Activated CD4-positive, alpha-beta T cell treated with anti-CD3 and anti-CD28 coated beads for 48 hours (primary cell): ENCODE data around the gene PLEKHA1.

Experiments
- DNase-seq: peaks from one replicate; pipeline ENCODE4 v3.0.0-alpha.2; 2020

Gene PLEKHA1

GRCh38 chr10:122463466-122464249, 89.2 kb downstream of the PLEKHA1 start:
- no peak for DNase-seq

DNA sequence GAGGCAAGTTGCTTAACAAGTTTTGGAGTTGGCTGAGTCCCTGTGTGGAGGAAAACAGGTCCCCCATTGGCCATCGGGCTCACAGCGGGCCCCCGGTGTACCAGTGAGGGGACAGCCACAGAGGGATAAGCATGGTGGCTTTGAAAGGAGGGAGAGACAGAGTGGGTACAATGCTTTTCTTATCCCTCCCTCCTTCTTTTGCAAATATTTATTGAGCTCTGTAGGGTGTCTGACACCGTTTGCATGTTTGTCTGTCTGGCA, 89.7 kb downstream of the PLEKHA1 start:
- no peak for DNase-seq

- no peak for DNase-seq
Measured at GRCh38 chr10:122464586-122464985, 90.1 kb downstream of the PLEKHA1 start.

DNA sequence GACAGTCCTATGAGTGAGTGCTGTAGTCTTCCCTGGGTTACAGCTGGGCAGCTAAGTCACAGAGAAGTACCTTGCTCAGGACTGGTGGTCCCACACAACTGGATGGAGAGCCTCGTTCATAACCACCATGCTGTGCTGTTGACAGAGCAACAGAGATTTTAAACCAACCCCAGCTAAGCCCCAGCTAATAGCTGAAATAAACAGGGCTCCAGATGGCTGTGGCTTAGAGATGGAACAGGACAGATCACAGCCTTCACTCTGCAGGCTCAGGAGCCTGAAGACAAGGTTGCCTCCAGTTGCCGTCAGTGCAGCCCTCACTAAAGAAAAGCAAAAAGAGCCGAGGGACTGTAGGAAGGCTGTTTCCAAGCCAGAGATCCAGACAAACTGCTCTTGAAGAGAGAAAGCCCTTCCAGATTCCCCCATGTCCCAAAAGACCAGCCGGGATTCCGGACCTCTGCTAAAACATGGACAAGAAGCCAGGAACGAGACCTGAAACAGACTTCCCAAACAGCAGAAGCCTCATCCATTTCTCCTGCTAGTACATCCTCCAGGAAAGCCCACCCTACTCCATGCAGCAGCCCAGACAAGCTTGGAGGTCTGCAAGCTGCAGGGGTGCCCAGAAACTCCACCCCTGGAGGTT, 91.0 kb downstream of the PLEKHA1 start:
- DNase-seq: no peak

- no peak for DNase-seq
Measured at GRCh38 chr10:122466951-122467381, 92.5 kb downstream of the PLEKHA1 start.

DNA sequence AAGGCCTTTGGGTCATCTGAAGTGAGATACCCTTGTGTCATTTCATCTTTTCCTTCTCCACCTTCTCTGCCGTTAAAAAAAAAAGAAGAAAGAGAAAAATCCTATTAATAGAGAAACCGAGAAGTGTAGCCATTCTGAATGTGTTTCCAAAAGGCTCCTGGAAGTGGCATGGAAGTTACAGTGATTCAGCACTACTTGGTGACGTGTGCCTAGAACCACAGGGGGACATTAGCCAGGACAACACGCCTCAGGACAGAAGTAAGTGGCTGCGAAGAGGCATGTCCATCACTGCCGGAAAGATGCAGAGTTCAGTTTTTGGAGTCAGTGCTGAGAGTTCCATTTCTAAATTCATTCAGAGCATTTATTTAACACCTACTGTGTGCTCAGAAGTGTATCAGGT, 93.2 kb downstream of the PLEKHA1 start:
- no peak for DNase-seq

DNA sequence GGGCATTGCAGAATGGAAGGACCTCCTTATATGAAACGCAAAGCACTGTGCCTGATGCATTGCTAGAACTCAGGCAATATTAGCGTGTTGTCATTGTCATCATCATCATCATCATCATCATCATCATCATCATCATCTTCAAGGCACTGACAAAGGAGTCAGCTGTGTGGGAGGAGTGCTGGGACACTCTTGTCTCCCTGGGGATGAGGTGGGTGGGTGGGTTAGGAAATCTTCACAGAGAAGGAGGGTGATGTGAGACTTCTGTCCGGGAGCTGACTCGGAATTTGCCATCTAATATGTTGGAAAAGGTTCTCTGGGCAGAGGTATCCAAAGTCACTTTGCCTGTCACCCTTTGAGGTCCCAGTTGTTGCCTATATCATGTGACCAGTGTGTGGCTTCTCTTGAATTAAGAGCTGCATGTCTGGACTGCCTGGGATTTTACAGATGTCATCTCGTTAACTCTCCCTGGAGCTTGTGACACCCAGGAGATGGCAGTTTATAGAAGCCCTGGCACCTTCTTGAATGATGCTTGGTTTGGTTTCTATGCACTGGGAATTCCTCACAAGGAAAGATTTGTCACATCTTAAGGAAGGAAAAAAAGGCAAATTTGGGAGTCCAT, 93.9 kb downstream of the PLEKHA1 start:
- no peak for DNase-seq

GRCh38 chr10:122468926-122469781, 94.6 kb downstream of the PLEKHA1 start:
- no peak for DNase-seq

- DNase-seq: no peak
Measured at GRCh38 chr10:122469848-122470247, 95.3 kb downstream of the PLEKHA1 start.

DNA sequence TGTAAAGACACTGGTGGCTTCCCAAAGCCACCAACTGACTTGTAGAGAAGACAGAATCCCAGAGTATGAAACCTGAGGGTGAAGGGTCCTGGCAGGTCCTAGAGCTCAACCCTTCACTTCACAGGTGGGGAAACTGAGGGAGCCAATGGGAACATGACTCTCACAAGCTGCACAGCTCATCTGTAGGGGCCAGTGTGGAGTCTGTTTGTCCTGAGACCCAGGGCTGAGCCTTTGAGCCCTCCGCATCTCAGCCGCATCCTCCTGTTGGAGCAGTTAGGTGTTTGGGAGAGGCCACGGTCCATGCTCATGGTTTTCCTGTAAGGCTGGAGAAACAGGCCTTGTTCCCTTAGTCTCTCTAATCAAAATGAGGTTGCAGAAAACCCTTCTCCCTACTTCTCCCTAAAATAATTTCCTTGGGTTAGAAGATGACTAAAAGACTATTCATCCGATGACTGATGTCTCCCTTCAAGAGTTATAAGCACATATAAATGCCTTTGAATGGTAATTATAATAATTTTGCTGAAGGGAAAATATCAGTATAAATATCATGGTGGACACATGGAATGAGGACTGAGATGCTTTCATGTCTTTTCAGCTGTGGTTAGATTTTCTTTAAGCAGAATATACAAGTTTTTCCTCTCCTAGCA, 97.1 kb downstream of the PLEKHA1 start:
- no peak for DNase-seq

GRCh38 chr10:122473116-122473515, 98.6 kb downstream of the PLEKHA1 start:
- no peak for DNase-seq

DNA sequence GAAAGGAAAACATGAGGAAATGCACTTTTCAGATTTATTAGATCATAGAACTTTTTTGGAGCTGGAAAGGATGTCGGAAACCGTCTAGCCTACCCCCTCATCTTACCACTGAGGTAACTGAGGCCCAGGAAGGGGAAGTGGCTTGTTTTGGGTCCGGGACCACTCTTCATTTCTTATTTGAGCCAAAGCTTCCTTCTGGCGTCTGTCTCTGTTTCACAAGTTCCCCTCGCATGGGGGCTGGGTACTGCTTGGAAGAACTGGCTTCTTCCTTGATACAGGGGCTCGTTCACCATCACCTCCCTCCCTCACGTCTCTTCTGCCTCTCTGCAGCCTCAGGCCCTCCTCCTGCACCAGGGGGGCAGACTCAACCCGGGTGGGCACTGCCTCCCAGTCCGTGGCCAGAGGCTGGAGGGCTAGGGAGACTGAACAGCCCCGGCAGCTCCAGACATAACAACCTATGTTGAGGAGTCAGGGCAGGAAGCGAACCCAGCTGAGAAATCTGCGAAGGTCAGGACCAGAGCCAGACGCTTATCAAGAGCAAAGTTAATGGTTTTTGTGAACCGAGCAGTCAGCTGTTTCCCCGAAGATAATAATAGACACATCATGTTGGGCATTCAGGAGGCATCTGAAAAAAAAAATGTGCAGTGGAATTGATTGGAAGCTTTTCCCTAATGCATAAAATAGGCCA, 99.8 kb downstream of the PLEKHA1 start:
- no peak for DNase-seq

DNA sequence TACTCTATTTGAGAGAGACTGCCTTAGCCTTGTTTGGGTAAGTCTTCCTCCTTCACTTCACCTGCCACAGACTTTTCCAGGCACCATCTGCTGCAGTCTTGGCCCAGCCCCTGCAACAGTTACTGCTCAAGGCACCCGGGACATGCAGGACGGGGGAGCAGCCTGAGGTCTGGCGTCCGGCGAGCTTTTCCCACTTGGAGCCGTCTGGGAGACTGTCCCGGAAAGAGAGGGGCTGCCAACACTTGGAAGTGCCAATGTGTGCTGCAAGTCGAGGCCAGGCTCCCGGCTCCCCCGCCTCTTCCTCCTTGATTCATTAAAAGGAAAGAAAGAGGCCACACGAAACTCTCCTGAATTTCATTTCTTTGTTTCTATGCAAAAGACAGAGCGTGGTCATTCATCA, 100.6 kb downstream of the PLEKHA1 start:
- DNase-seq: no peak

GRCh38 chr10:122475591-122476332, 101.3 kb downstream of the PLEKHA1 start:
- no peak for DNase-seq

DNA sequence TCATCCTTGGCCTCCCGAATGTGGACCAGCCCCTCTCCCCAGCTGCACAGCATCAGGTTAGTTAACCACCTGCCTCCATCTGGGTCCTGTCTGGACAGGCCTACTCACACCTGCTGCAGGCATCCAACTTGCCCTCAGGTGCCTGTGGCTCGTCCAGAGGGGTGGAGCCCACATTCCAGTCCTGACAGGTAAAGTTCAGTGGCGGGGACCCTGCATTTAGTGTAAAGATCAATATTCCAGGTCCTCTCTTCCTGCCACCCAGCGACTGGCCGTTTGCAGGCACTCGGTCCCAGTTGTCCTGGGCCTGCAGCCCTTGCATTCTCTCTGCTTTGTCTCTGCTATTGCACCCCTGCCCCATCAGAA, 101.8 kb downstream of the PLEKHA1 start:
- no peak for DNase-seq

DNA sequence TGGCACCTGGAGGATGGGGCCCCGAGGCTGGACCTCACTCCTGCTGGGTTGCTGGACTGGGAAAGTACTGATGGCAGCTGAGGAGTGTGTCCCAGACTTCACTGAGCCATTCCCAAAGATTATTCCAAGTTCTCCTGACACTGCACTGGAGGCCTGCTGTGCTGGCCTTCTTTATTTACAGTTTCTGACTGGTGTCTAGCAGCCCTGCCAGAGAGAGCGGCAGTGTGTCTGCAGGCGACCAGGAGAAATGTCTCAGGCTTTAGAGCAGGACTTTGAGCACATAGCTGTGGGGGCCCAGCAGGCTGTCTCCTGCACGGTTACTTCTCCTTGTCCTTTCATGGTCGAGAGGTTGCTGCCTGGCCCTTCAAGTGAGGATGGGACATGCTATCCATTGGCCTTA, 102.9 kb downstream of the PLEKHA1 start:
- no peak for DNase-seq

GRCh38 chr10:122478971-122479370, 104.5 kb downstream of the PLEKHA1 start:
- no peak for DNase-seq

- DNase-seq: no peak
Measured at GRCh38 chr10:122480146-122480833, 105.8 kb downstream of the PLEKHA1 start.

- no peak for DNase-seq
Measured at GRCh38 chr10:122481296-122482056, 107.0 kb downstream of the PLEKHA1 start.
